Stimulated activated CD4-positive, alpha-beta T cell treated with anti-CD3 and anti-CD28 coated beads, Interleukin-4, amount 100 ng/mL, for 1 hour (primary cell): Measurements from ENCODE around the gene CMC2.
A peak's percentile ranks its signal among the peaks of the same experiment; 100 is the strongest.

Experiments used
- DNase-seq: peaks from one replicate; pipeline ENCODE4 v3.0.0-alpha.2; 2020

The CMC2 gene

GRCh38 chr16:80924372-80924978 is 82.2 kb downstream of the CMC2 start:
- peak; percentile 39 for DNase-seq

- DNase-seq, result no peak
Observed at GRCh38 chr16:80923356-80923755, 83.3 kb downstream of the CMC2 start.
